ENCODE measurements around the gene CNTNAP1.

DNA sequence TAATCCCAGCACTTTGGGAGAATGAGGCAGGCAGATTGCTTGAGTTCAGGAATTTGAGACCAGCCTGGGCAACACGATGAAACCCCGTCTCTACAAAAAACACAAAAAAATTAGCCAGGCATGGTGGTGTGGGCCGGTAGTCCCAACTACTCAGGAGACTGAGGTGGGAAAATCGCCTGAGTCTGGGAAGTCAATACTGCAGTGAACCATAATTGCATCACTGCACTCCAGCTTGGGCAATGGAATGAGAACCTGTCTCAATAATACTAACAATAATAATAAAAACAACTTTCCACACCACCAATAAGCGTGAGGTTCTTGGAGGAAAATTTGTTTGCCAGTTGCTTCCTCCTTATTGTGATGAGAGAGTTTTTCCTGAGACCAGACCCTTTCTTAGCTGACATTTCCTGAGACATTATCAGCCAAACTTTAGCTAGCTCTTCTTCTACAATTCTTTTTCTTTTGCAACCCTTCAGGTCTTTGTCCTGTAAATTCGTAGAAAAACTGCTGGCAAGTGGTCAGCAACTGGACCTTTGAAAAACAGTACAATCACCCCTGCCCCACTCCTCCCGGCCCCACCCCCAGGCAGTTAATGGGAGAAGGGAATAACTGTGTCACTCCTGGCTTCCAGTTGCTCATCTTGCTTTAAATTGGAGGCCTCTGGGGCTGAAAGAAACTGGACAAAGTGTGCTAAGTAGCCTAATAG is 66.0 kb downstream of the CNTNAP1 start:
- no peak for TF ChIP-seq POLR2AphosphoS5 (IDR thresholded peaks at IDR 0.05; ENCODE audit: borderline replicate concordance, low read depth, low read length)
- no peak for TF ChIP-seq EZH2 (IDR thresholded peaks at IDR 0.05)
- TF ChIP-seq FOXP2 (optimal IDR thresholded peaks at IDR 0.05; ENCODE audit: control extremely low read depth, extremely low read length, insufficient read depth): no peak
